Measurements from ENCODE around the gene ASAP3.

DNA sequence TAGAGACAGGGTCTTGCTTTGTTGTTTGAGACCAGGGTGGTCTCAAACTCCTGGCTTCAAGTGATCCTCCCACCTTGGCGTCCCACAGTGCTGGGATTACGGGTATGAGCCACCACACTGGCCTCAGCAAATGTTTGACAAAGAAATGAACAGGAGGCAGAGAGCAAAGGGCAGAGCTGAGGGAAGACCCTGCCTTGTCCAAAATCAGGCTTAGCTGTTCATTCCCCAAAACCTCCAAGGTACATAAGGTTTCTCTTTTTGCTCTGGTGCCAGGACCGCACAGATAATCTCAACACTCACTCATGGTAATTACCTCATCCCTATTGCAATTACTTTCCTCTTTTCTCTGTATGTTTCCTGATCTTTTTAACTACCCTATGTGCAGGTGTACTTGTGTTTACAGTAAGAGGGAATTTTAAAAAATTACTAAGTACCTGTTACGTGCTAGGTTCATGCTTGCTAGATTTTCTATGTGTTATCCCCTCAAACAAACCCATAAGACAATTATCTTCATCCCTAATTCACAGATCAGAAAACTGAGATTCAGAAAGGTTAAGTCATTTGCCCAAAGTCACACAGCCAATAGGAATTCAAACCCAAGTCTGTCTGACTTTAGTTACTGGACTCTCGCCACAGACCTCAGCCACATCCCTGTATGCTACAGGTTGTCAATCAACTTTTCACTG lies 11.5 kb downstream of the ASAP3 start:
- no peak for TF ChIP-seq RFX5 (IDR thresholded peaks at IDR 0.05; ENCODE audit: low read depth, low read length)
- TF ChIP-seq RBM22 (IDR thresholded peaks at IDR 0.05; ENCODE audit: low read depth, low read length, poor library complexity, severe bottlenecking), result no peak
- TF ChIP-seq ZBTB7A (IDR thresholded peaks at IDR 0.05; ENCODE audit: borderline replicate concordance, control insufficient read depth, low read depth, low read length), result no peak
- no peak for TF ChIP-seq LCOR (CRISPR knock-in tag; IDR thresholded peaks at IDR 0.05)
- TF ChIP-seq, protein P1, sequence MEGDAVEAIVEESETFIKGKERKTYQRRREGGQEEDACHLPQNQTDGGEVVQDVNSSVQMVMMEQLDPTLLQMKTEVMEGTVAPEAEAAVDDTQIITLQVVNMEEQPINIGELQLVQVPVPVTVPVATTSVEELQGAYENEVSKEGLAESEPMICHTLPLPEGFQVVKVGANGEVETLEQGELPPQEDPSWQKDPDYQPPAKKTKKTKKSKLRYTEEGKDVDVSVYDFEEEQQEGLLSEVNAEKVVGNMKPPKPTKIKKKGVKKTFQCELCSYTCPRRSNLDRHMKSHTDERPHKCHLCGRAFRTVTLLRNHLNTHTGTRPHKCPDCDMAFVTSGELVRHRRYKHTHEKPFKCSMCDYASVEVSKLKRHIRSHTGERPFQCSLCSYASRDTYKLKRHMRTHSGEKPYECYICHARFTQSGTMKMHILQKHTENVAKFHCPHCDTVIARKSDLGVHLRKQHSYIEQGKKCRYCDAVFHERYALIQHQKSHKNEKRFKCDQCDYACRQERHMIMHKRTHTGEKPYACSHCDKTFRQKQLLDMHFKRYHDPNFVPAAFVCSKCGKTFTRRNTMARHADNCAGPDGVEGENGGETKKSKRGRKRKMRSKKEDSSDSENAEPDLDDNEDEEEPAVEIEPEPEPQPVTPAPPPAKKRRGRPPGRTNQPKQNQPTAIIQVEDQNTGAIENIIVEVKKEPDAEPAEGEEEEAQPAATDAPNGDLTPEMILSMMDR (IDR thresholded peaks at IDR 0.05 in 2 of 3, conservative IDR thresholded peaks at IDR 0.05 in 1 of 3; ENCODE audit: insufficient read depth in 2 of 3, low read depth in 1 of 3, low read length in 3 of 3), result no peak
- TF ChIP-seq, protein P2, sequence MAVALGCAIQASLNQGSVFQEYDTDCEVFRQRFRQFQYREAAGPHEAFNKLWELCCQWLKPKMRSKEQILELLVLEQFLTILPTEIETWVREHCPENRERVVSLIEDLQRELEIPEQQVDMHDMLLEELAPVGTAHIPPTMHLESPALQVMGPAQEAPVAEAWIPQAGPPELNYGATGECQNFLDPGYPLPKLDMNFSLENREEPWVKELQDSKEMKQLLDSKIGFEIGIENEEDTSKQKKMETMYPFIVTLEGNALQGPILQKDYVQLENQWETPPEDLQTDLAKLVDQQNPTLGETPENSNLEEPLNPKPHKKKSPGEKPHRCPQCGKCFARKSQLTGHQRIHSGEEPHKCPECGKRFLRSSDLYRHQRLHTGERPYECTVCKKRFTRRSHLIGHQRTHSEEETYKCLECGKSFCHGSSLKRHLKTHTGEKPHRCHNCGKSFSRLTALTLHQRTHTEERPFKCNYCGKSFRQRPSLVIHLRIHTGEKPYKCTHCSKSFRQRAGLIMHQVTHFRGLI (CRISPR knock-in tag; IDR thresholded peaks at IDR 0.05), result no peak
- TF ChIP-seq NRF1 (conservative IDR thresholded peaks at IDR 0.05 in 1 of 2, IDR thresholded peaks at IDR 0.05 in 1 of 2), result no peak
- TF ChIP-seq TAF1 (IDR thresholded peaks at IDR 0.05; ENCODE audit: control insufficient read depth, extremely low read depth, insufficient read depth, low read length, severe bottlenecking), result no peak
- TF ChIP-seq, protein P3, sequence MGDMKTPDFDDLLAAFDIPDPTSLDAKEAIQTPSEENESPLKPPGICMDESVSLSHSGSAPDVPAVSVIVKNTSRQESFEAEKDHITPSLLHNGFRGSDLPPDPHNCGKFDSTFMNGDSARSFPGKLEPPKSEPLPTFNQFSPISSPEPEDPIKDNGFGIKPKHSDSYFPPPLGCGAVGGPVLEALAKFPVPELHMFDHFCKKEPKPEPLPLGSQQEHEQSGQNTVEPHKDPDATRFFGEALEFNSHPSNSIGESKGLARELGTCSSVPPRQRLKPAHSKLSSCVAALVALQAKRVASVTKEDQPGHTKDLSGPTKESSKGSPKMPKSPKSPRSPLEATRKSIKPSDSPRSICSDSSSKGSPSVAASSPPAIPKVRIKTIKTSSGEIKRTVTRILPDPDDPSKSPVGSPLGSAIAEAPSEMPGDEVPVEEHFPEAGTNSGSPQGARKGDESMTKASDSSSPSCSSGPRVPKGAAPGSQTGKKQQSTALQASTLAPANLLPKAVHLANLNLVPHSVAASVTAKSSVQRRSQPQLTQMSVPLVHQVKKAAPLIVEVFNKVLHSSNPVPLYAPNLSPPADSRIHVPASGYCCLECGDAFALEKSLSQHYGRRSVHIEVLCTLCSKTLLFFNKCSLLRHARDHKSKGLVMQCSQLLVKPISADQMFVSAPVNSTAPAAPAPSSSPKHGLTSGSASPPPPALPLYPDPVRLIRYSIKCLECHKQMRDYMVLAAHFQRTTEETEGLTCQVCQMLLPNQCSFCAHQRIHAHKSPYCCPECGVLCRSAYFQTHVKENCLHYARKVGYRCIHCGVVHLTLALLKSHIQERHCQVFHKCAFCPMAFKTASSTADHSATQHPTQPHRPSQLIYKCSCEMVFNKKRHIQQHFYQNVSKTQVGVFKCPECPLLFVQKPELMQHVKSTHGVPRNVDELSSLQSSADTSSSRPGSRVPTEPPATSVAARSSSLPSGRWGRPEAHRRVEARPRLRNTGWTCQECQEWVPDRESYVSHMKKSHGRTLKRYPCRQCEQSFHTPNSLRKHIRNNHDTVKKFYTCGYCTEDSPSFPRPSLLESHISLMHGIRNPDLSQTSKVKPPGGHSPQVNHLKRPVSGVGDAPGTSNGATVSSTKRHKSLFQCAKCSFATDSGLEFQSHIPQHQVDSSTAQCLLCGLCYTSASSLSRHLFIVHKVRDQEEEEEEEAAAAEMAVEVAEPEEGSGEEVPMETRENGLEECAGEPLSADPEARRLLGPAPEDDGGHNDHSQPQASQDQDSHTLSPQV (IDR thresholded peaks at IDR 0.05), result no peak
- no peak for TF ChIP-seq TCF7L2 (IDR thresholded peaks at IDR 0.05; ENCODE audit: low read depth, low read length)
- TF ChIP-seq, protein P4, sequence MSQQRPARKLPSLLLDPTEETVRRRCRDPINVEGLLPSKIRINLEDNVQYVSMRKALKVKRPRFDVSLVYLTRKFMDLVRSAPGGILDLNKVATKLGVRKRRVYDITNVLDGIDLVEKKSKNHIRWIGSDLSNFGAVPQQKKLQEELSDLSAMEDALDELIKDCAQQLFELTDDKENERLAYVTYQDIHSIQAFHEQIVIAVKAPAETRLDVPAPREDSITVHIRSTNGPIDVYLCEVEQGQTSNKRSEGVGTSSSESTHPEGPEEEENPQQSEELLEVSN (IDR thresholded peaks at IDR 0.05; ENCODE audit: borderline replicate concordance in 1 of 2, extremely low read depth in 1 of 2, insufficient read depth in 1 of 2, insufficient read length in 1 of 2, low read depth in 1 of 2, low read length in 1 of 2, poor library complexity in 1 of 2, severe bottlenecking in 1 of 2), result no peak
